ENCODE measurements around the gene FBXL7.

Gene FBXL7

DNA sequence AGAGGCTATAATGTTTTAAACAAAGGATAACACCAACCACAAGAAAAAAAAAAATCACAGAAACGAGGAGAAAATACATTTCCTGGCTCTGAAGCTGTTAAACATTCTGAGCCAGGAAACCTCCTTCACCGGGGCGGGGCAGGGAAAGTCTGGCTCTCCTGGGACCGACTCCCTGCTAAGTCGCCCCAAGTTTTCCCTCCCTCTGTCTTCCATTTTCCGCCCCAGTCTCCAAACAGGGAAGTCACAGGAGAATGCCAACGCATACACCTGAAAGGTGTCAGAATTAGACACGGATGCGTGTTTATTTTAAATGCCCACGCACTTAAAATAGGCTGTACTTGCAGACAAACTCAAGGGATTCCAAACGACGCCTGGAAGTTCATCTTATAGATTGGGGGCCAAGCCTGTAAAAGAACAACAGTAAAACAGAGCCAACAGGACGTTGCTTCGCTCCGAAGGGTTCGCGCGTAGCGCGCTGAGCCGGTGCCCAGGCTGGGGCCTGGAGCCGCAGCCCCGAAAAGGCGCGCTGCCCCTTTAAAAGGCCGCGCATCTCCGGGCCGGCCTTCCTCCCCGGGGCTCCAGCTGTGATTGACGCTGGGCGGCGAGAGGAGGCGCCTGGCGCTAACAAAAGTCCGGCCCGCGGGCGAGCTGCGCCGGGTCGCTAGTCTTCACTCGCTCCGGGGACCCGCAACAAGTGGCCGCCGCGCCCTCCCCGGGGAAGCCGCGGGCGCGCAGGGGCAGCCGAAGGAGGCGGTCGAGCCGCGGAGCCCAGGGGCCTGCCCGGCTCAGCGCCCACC, at the start of gene FBXL7:
Gene FBXL7, plus strand, starts transcription at position 653 of the 797 bp plus-strand sequence.
- no peaks in the 10 kb centered on the region for H3K36me3 ChIP-seq
- peaks cover 0 to 4% (median 0%) of the 10 kb centered on the region in 10 experiments; a peak in 2 of 20 replicates for H3K4me1 ChIP-seq
- no peaks in the 10 kb centered on the region for H3K27me3 ChIP-seq
- H3K9me3 ChIP-seq (replicated peaks in 1 of 11), result peaks cover 15 to 24% (median 20%) of the 10 kb centered on the region in 11 experiments
- TF ChIP-seq Cebpa-rat (IDR thresholded peaks at IDR 0.05), result no peak
- H3K9ac ChIP-seq, result no peak within 1 kb of the TSS
- H3K27ac ChIP-seq, result no peak within 1 kb of the TSS
- H4K20me1 ChIP-seq, result no peaks in the 10 kb centered on the region
- no peak within 1 kb of the TSS for H3K4me3 ChIP-seq
- H3K4me2 ChIP-seq, result no peak within 1 kb of the TSS

DNA sequence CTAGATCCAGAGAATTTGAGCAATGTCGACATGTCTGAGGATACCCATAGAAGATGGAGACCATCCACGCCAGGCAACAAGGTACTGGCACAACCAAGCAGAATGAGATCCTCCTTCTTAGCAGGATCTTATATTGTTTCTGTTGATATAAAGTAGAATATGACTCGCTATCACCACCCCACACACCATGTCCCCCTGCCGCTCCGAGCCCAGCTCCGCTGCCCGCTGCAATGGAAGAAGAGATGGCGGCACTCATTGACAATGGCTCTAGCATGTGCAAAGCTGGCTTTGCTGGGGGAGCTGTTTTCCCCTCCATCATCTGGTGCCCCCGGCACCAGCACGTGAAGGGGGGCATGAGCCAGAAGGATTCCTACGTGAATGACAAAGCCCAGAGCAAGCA, 49.5 kb upstream of the FBXL7 start:
- H3K27me3 ChIP-seq, result no peaks in the 10 kb centered on the region
- H3K4me1 ChIP-seq, result no peaks in the 10 kb centered on the region
- TF ChIP-seq Cebpa-rat (IDR thresholded peaks at IDR 0.05), result no peak
- peaks cover 0 to 6% (median 0%) of the 10 kb centered on the region in 11 experiments; a peak in 5 of 22 replicates for H3K9me3 ChIP-seq (replicated peaks in 1 of 11)
- H4K20me1 ChIP-seq, result no peaks in the 10 kb centered on the region
- no peak overlapping the region for H3K4me3 ChIP-seq
- no peak overlapping the region for H3K4me2 ChIP-seq
- no peak overlapping the region for H3K27ac ChIP-seq
- H3K36me3 ChIP-seq, result no peaks in the 10 kb centered on the region
- H3K9ac ChIP-seq, result no peak overlapping the region

DNA sequence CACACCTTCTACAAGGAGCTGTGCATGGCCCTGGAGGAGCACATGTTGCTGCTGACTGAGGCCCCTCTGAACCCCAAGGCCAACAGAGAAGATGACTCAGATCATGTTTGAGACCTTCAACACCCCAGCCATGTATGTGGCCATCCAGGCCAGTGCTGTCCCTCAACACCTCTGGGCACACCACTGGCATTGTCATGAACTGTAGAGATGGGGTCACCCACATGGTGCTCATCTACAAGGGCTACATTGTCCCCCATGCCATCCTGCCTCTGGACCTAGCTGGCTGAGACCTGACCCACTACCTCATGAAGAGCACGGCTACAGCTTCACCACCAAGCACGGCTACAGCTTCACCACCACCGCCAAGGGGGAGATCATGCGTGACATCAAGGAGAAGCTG, 49.0 kb upstream of the FBXL7 start:
- Histone ChIP-seq H3K4me2 (no peak overlapping the region), H3K36me3 (no peaks in the 10 kb centered on the region), H3K9ac (no peak overlapping the region), H3K4me1 (no peaks in the 10 kb centered on the region), H4K20me1 (no peaks in the 10 kb centered on the region), H3K4me3 (no peak overlapping the region), H3K27ac (no peak overlapping the region), H3K27me3 (no peaks in the 10 kb centered on the region), H3K9me3 (replicated peaks in 1 of 11) (peaks cover 0 to 6% (median 4%) of the 10 kb centered on the region in 11 experiments; a peak in 8 of 22 replicates)
- TF ChIP-seq Cebpa-rat (IDR thresholded peaks at IDR 0.05), result no peak

DNA sequence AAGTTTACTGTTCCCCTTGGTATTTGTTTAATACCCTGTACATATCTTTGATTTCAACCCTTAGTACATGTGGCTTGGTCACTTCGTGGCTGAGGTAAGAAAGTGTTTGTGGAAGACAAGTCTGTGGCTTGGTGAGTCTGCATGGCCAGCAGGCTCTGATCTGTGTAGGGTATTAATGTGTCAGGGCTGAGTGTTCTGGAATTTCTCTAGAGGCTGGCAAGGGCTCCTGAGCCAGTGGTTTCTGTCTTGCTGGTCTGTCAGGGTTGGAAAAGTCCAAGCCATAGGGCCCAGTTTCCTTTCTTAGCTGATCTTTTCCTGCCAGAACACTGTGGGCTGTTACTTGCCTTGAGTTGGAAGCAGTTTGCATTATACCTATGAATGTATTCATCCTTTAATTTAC, 48.0 kb upstream of the FBXL7 start:
- no peaks in the 10 kb centered on the region for H3K4me1 ChIP-seq
- no peak for TF ChIP-seq Cebpa-rat (IDR thresholded peaks at IDR 0.05)
- no peak overlapping the region for H3K27ac ChIP-seq
- no peaks in the 10 kb centered on the region for H3K27me3 ChIP-seq
- H3K4me3 ChIP-seq, result no peak overlapping the region
- peaks cover 0 to 11% (median 4%) of the 10 kb centered on the region in 11 experiments; a peak in 11 of 22 replicates for H3K9me3 ChIP-seq (replicated peaks in 1 of 11)
- no peak overlapping the region for H3K9ac ChIP-seq
- H3K36me3 ChIP-seq, result no peaks in the 10 kb centered on the region
- no peak overlapping the region for H3K4me2 ChIP-seq
- no peaks in the 10 kb centered on the region for H4K20me1 ChIP-seq

DNA sequence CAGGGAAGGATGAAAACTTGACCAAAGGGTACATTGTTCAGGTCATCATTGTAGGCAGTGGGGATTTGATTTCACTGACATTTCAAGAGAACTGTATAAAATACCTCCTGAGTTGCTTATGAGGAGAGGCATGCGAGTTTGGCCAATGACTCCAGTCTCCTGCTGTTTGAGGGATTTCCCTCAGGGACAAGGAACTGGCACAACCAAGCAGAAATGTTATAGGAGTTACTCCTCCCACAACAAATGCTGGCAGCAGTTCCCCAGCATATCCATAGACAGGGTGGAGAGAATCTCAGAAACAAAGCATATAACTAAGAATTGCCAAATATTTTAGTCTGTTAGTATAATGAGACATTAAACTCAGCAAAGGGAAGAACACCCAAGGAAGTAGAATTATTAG, 47.2 kb upstream of the FBXL7 start:
- no peak for TF ChIP-seq Cebpa-rat (IDR thresholded peaks at IDR 0.05)
- Histone ChIP-seq H3K9ac (no peak overlapping the region), H3K9me3 (replicated peaks in 1 of 11) (peaks cover 0 to 12% (median 4%) of the 10 kb centered on the region in 11 experiments; a peak in 11 of 22 replicates)

DNA sequence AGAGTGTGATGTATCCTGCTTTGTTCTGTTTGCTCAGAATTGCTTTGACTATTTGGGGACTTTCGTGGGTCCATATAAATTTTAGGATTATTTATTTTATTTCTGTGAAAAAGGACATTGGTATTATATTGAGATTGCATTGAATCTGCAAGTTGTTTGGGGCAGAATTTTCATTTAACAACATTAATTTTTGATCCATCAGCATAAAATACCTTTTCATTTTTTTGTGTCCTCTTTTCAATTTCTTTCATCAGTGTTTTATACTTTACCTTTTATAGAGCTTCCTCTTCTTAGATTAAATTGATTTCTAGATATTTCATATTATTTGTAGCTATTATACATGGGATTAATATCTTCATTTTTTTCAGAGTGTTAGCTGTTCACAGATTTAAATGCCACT, 40.8 kb upstream of the FBXL7 start:
- TF ChIP-seq Cebpa-rat (IDR thresholded peaks at IDR 0.05), result no peak
- H3K9ac ChIP-seq, result no peak overlapping the region
- no peaks in the 10 kb centered on the region for H3K36me3 ChIP-seq
- no peak overlapping the region for H3K4me2 ChIP-seq
- H3K27me3 ChIP-seq, result no peaks in the 10 kb centered on the region
- no peaks in the 10 kb centered on the region for H4K20me1 ChIP-seq
- H3K27ac ChIP-seq, result no peak overlapping the region
- H3K4me3 ChIP-seq, result no peak overlapping the region
- H3K4me1 ChIP-seq, result no peaks in the 10 kb centered on the region
- peaks cover 0 to 12% (median 2%) of the 10 kb centered on the region in 11 experiments; a peak in 7 of 22 replicates for H3K9me3 ChIP-seq (replicated peaks in 1 of 11)

More for the DNA sequence above, 47.2 kb upstream of the FBXL7 start:
- H3K27ac ChIP-seq, result no peak overlapping the region
- no peak overlapping the region for H3K4me3 ChIP-seq
- H3K36me3 ChIP-seq, result no peaks in the 10 kb centered on the region
- no peaks in the 10 kb centered on the region for H3K27me3 ChIP-seq
- no peaks in the 10 kb centered on the region for H3K4me1 ChIP-seq
- no peak overlapping the region for H3K4me2 ChIP-seq
- no peaks in the 10 kb centered on the region for H4K20me1 ChIP-seq

DNA sequence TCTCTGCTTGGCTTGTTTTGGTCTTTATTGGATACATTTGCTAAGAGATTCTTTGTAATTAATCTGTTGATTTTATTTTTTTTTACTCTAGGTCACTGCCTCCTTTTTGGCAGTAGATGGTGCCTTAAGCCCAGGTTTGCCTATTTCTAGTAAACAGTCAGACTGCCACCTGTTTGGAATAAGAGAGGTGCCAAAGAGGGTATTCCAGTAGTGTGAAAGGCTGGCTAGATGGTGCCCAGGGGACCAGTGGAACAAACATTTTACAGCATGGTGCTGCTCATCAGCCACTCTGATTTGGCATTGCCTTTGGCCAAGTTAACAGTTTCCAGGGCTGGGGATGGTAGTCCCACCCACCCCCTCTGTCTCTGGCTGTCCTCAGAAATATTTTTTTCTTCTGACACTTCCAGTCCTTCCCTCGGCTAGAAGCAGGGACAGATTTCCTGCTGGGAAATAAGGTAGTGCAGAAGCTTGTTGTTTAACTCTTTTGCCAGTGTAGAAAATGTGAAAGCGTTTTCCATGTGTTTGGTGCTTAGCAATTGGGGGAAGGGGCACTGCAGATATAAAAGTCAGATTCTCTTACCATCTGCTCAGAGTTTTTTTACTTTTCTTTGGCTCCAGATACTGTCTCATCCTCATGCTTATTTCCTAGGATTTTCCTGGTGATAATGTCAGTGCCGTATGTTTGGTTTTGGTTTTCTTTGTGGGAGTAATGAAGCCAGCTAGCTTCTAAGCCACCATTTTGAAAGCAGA, 36.6 kb upstream of the FBXL7 start:
- Histone ChIP-seq H3K4me1 (no peaks in the 10 kb centered on the region), H3K27me3 (no peaks in the 10 kb centered on the region)

DNA sequence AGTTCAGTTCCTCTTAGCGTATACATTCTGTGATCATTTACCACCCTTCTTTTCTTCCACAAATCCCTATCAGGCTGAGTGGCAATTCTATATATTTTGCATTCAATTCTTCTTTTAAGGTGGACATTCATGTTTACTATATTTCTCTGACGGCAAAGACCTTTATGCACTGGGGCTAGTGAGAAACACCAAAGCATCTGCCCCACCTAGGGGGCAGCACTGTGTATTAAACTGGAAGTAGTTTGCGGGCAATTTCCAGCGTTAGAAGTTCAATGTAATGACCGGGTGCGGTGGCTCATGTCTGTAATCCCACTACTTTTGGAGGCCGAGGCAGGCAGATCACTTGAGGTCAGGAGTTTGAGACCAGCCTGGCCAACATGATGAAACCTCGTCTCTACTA, 27.9 kb upstream of the FBXL7 start:
- Histone ChIP-seq H3K36me3 (no peaks in the 10 kb centered on the region), H3K27me3 (no peaks in the 10 kb centered on the region), H3K4me1 (no peaks in the 10 kb centered on the region), H4K20me1 (no peaks in the 10 kb centered on the region), H3K4me3 (no peak overlapping the region), H3K4me2 (no peak overlapping the region), H3K9ac (no peak overlapping the region), H3K27ac (no peak overlapping the region), H3K9me3 (replicated peaks in 1 of 11) (peaks cover 0 to 10% (median 0%) of the 10 kb centered on the region in 11 experiments; a peak in 3 of 22 replicates)
- TF ChIP-seq Cebpa-rat (IDR thresholded peaks at IDR 0.05), result no peak

More for the DNA sequence above, 36.6 kb upstream of the FBXL7 start:
- Histone ChIP-seq H3K4me2 (no peak overlapping the region), H3K36me3 (no peaks in the 10 kb centered on the region), H3K9ac (no peak overlapping the region), H3K9me3 (replicated peaks in 1 of 11) (no peaks in the 10 kb centered on the region), H4K20me1 (no peaks in the 10 kb centered on the region), H3K4me3 (no peak overlapping the region), H3K27ac (no peak overlapping the region)
- no peak for TF ChIP-seq Cebpa-rat (IDR thresholded peaks at IDR 0.05)

DNA sequence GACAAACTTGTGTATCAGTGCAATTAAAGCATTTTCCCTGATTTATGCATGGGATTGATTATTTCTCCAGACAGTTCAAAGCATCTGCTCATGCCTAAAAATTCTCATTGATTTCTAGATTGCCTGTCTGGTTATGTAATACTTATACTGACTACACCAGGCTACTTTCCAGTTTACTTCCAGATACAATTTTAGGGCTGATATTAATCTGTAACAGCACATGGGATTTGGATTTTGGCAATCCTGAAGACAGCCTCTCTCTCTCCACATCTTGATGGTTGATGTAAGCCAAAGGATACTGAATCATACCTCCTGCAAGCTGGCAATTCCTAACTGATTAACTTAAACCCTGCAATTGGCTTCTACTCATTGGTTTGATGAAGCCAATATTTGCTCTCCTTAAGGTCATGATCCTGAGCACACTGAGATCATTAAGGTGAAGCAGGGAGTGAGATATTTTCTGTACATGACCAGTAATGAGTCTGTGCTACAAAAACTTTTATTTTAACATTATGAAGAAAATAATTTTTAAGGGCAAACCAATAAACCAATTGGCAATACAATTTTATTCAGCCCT, 25.7 kb upstream of the FBXL7 start:
- H4K20me1 ChIP-seq, result no peaks in the 10 kb centered on the region
- no peaks in the 10 kb centered on the region for H3K27me3 ChIP-seq
- no peaks in the 10 kb centered on the region for H3K4me1 ChIP-seq
- no peak overlapping the region for H3K27ac ChIP-seq
- H3K4me3 ChIP-seq, result no peak overlapping the region
- H3K36me3 ChIP-seq, result no peaks in the 10 kb centered on the region
- H3K9ac ChIP-seq, result no peak overlapping the region
- no peak overlapping the region for H3K4me2 ChIP-seq
- peaks cover 0 to 26% (median 7%) of the 10 kb centered on the region in 11 experiments; a peak in 12 of 22 replicates for H3K9me3 ChIP-seq (replicated peaks in 1 of 11)
- no peak for TF ChIP-seq Cebpa-rat (IDR thresholded peaks at IDR 0.05)
